ENCODE results near the gene CCDC12. TPM values are rescaled to one million over a fixed set of nuclear protein-coding genes. Genes with fewer than 3 reads are reported as not detected.

Gene CCDC12
- total and polyA plus RNA-seq, 9 of the 15 experiments (the other 6 are each of a cell fraction or from before 2014, with no cell fraction given), result 8.9 to 201 (median 86.9) TPM

DNA sequence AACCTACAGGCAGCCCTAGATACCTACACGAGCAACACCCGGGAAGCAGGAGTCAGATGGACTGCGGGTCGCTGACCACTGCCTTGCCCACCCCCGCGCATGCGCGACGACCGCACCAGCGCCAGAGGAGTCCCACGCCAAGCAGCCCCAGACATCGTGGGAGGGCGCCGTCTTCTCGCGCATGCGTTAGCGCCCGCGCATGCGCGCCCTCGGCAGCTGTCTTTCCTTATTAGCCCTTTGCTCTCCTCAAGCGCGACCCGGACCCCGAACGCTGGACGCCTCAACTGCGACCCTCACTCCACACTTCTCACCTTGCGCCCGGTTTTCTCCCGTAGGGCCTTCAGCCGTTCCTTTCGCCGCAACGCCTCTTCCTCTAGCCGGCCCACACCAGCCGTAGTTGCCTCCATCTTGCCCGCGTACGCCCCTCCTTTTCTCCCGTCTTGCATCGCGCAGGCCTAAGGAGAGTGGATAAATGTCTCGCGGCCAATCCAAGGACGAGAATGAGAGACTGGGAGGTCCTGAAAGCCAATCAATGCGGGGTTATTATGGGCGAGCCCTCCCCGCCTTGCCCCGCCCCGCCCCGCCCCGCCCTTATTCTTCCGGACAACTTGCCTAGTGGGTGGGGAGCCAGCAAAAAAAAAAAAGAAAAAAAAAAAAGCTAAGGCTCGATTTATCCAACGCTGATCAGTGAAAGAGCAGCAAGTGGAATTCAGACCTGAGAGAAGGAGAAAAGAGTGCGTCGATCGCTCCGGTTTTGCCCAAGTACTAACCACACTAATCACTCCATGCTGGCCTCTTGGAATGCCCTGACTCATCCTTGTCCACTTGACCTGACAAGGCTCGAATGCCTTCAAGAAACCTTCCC lies at the start of gene CCDC12 (continued):
- TF ChIP-seq, protein P1, sequence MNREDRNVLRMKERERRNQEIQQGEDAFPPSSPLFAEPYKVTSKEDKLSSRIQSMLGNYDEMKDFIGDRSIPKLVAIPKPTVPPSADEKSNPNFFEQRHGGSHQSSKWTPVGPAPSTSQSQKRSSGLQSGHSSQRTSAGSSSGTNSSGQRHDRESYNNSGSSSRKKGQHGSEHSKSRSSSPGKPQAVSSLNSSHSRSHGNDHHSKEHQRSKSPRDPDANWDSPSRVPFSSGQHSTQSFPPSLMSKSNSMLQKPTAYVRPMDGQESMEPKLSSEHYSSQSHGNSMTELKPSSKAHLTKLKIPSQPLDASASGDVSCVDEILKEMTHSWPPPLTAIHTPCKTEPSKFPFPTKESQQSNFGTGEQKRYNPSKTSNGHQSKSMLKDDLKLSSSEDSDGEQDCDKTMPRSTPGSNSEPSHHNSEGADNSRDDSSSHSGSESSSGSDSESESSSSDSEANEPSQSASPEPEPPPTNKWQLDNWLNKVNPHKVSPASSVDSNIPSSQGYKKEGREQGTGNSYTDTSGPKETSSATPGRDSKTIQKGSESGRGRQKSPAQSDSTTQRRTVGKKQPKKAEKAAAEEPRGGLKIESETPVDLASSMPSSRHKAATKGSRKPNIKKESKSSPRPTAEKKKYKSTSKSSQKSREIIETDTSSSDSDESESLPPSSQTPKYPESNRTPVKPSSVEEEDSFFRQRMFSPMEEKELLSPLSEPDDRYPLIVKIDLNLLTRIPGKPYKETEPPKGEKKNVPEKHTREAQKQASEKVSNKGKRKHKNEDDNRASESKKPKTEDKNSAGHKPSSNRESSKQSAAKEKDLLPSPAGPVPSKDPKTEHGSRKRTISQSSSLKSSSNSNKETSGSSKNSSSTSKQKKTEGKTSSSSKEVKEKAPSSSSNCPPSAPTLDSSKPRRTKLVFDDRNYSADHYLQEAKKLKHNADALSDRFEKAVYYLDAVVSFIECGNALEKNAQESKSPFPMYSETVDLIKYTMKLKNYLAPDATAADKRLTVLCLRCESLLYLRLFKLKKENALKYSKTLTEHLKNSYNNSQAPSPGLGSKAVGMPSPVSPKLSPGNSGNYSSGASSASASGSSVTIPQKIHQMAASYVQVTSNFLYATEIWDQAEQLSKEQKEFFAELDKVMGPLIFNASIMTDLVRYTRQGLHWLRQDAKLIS (CRISPR knock-in tag; IDR thresholded peaks at IDR 0.05), result peak; percentile 32; the same call in 1 of the 2 replicates
- TF ChIP-seq BACH1 (tag; IDR thresholded peaks at IDR 0.05) (peak; percentile 83; the same call in 1 of the 2 replicates), FOXA3 (CRISPR knock-in tag; conservative IDR thresholded peaks at IDR 0.05 in 1 of 2, IDR thresholded peaks at IDR 0.05 in 1 of 2) (0 out of 4 replicates have a peak, but pooled peaks of 1 of the 2 experiments have one; percentile 20), ZNF384 (IDR thresholded peaks at IDR 0.05; ENCODE audit: low read depth, low read length) (peak; percentile 100), NFATC3 (IDR thresholded peaks at IDR 0.05) (no peak; the same call in 1 of the 2 replicates), CBX8 (IDR thresholded peaks at IDR 0.05; ENCODE audit: borderline replicate concordance, extremely low read depth, low read depth, low read length, poor library complexity, severe bottlenecking) (no peak), NELFE (IDR thresholded peaks at IDR 0.05; ENCODE audit: insufficient read depth, insufficient read length) (no peak), GABPA (tag; conservative IDR thresholded peaks at IDR 0.05; ENCODE audit: low read depth) (peak; percentile 65), SIN3B (IDR thresholded peaks at IDR 0.05; ENCODE audit: low read depth) (no peak), SMARCA4 (IDR thresholded peaks at IDR 0.05) (peak; percentile 91), TRIM24 (IDR thresholded peaks at IDR 0.05) (peak; percentile 49 to 76), PHF20 (IDR thresholded peaks at IDR 0.05; ENCODE audit: partially characterized antibody) (peak; percentile 92), MAFF (IDR thresholded peaks at IDR 0.05; ENCODE audit: low read length) (peak; percentile 76; the same call in 1 of the 2 replicates)
- TF ChIP-seq, protein P2, sequence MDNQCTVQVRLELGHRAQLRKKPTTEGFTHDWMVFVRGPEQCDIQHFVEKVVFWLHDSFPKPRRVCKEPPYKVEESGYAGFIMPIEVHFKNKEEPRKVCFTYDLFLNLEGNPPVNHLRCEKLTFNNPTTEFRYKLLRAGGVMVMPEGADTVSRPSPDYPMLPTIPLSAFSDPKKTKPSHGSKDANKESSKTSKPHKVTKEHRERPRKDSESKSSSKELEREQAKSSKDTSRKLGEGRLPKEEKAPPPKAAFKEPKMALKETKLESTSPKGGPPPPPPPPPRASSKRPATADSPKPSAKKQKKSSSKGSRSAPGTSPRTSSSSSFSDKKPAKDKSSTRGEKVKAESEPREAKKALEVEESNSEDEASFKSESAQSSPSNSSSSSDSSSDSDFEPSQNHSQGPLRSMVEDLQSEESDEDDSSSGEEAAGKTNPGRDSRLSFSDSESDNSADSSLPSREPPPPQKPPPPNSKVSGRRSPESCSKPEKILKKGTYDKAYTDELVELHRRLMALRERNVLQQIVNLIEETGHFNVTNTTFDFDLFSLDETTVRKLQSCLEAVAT (IDR thresholded peaks at IDR 0.05), result peak; percentile 49 to 100; a peak in 3 of 4 replicates
- TF ChIP-seq, protein P3, sequence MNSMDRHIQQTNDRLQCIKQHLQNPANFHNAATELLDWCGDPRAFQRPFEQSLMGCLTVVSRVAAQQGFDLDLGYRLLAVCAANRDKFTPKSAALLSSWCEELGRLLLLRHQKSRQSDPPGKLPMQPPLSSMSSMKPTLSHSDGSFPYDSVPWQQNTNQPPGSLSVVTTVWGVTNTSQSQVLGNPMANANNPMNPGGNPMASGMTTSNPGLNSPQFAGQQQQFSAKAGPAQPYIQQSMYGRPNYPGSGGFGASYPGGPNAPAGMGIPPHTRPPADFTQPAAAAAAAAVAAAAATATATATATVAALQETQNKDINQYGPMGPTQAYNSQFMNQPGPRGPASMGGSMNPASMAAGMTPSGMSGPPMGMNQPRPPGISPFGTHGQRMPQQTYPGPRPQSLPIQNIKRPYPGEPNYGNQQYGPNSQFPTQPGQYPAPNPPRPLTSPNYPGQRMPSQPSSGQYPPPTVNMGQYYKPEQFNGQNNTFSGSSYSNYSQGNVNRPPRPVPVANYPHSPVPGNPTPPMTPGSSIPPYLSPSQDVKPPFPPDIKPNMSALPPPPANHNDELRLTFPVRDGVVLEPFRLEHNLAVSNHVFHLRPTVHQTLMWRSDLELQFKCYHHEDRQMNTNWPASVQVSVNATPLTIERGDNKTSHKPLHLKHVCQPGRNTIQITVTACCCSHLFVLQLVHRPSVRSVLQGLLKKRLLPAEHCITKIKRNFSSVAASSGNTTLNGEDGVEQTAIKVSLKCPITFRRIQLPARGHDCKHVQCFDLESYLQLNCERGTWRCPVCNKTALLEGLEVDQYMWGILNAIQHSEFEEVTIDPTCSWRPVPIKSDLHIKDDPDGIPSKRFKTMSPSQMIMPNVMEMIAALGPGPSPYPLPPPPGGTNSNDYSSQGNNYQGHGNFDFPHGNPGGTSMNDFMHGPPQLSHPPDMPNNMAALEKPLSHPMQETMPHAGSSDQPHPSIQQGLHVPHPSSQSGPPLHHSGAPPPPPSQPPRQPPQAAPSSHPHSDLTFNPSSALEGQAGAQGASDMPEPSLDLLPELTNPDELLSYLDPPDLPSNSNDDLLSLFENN (IDR thresholded peaks at IDR 0.05; ENCODE audit: low read depth in 2 of 2, low read length in 2 of 2), result peak in 1 of 2 experiments; percentile 94; a peak in 2 of 4 replicates
- TF ChIP-seq, protein P4, sequence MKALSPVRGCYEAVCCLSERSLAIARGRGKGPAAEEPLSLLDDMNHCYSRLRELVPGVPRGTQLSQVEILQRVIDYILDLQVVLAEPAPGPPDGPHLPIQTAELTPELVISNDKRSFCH (CRISPR knock-in tag; IDR thresholded peaks at IDR 0.05), result no peak
- TF ChIP-seq, protein P4 (tag; IDR thresholded peaks at IDR 0.05), result peak; percentile 51; the same call in 1 of the 2 replicates
